ENCODE results near the gene RPTOR.
A peak's percentile ranks its signal among the peaks of the same experiment; 100 is the strongest.
"Not testable (repeated sequence)": the region's sequence is repeated elsewhere in the genome, so short reads cannot be mapped to it uniquely, and the experiment has no call there.

RPTOR gene

GRCh38 chr17:80575057-80575875 lies 30.6 kb downstream of the RPTOR start:
- TF ChIP-seq, protein P1, sequence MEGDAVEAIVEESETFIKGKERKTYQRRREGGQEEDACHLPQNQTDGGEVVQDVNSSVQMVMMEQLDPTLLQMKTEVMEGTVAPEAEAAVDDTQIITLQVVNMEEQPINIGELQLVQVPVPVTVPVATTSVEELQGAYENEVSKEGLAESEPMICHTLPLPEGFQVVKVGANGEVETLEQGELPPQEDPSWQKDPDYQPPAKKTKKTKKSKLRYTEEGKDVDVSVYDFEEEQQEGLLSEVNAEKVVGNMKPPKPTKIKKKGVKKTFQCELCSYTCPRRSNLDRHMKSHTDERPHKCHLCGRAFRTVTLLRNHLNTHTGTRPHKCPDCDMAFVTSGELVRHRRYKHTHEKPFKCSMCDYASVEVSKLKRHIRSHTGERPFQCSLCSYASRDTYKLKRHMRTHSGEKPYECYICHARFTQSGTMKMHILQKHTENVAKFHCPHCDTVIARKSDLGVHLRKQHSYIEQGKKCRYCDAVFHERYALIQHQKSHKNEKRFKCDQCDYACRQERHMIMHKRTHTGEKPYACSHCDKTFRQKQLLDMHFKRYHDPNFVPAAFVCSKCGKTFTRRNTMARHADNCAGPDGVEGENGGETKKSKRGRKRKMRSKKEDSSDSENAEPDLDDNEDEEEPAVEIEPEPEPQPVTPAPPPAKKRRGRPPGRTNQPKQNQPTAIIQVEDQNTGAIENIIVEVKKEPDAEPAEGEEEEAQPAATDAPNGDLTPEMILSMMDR (IDR thresholded peaks at IDR 0.05; ENCODE audit: control insufficient read depth, extremely low read depth, insufficient read depth), result peak; percentile 100
- DNase-seq (ENCODE audit: low read depth), result peak; percentile 65
- no peak overlapping the region for H3K4me3 ChIP-seq (ENCODE audit: low read depth, low read length)

GRCh38 chr17:80577876-80578570 lies 33.4 kb downstream of the RPTOR start:
- DNase-seq (ENCODE audit: low read depth), result no peak
- H3K4me3 ChIP-seq (ENCODE audit: low read depth, low read length), result no peak overlapping the region
- TF ChIP-seq, protein P1 (IDR thresholded peaks at IDR 0.05; ENCODE audit: control insufficient read depth, extremely low read depth, insufficient read depth), result no peak

GRCh38 chr17:80578668-80579388 lies 34.2 kb downstream of the RPTOR start:
- not testable (repeated sequence) for H3K4me3 ChIP-seq (ENCODE audit: low read depth, low read length); DNase-seq (ENCODE audit: low read depth)

DNA sequence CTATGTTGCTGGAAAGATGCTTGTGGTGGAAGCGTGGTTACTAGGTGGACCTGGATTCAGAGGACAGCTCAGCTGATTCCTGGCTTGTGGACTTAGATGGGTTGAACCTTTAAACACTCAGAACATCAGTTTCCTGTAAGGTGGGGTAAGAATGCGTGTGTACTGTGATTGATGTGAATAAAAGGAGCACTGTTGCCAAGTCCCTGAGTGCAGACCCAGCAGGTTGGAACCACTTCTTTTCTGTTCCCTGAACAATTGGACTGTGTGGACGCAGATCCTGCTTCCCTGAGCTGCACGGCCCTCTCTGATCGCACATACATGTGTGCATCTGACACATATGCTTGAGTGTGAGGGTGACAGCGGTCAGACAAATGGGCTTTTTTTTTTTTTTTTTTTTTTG lies 37.5 kb downstream of the RPTOR start:
- no peak overlapping the region for H3K4me3 ChIP-seq (ENCODE audit: low read depth, low read length)
- no peak for DNase-seq (ENCODE audit: low read depth)
- TF ChIP-seq, protein P1 (IDR thresholded peaks at IDR 0.05; ENCODE audit: control insufficient read depth, extremely low read depth, insufficient read depth), result no peak

DNA sequence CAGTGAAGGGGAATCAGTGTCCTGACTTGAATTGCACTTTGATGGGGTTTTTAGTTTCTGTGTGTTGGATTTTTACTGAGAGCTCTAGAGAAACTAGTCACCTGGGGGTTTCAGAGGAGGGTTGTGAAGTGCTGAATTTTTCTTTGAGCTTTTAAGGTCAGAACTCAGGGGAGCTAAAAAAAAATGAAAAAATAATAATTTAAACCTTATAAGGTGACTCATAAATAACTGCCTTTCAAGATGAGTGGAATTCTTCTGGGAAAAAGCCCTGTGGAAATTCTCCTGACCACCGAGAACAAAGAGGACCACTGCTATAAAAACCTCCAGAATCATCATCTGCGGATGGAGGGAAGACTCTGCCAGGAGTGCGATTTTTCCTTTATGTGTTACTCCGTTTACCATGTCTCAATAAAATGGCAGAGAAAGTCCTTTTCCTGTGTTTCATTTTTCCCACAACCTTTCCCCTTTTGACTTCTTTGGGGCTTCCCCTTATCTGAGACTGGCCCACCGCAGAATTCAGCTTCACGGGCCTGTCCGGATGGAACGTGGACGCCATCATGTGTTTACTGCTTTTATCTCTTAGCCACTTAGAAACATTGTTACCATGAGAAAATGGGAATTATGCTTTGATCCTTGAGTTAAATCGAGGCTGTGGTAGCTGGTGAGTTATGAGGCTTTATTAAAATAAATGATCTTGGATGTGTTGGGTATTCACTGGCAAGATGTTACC lies 39.7 kb downstream of the RPTOR start:
- DNase-seq (ENCODE audit: low read depth), result no peak
- no peak overlapping the region for H3K4me3 ChIP-seq (ENCODE audit: low read depth, low read length)

DNA sequence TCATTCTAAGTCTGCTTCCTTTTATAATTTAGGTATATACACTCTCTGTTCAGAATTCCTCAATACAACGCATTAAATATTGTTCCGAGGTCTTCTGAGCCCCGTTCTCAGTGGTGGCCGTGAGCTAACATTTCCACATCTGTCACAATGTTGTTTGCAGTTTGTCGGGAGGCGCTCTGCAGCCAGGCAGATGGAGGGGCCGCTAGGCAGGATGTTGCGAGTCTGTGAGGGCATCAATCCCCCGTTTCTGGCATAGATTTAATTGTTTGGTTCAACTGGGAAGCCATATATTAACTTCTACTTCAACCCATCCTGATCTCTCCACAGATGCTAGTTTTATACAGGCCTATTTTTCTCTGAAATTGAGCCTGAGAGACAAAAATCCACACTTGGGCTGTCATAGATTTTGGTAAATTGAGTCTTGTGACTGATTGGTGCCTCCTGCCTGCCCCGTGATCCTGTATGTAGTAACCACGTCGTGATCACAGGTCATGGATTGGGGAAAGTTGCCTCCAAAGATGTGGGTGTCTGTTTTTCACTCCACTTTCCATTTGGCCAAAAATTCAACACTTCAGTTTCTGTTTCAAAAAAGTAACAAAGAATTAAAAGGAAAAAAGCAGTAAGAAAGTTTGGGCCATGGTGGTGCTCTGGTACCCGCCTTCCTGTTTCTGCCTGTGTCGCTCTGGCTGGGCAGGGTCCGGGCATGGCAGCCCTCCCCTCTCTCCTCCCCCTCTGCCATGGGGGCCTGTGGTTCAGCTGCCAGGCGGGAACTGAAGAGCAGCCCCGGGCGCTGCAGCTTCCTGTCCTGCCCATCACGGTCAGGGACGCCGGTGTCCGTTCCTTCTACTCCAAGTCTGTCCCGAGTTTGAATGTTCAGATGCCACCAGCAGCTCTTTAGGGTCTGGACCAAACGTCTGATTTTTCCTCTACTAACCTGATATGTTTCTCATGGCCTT lies 41.5 kb downstream of the RPTOR start:
- no peak for DNase-seq (ENCODE audit: low read depth)
- TF ChIP-seq, protein P1 (IDR thresholded peaks at IDR 0.05; ENCODE audit: control insufficient read depth, extremely low read depth, insufficient read depth), result no peak
- H3K4me3 ChIP-seq (ENCODE audit: low read depth, low read length), result no peak overlapping the region

More for the DNA sequence above, 39.7 kb downstream of the RPTOR start:
- TF ChIP-seq, protein P1 (IDR thresholded peaks at IDR 0.05; ENCODE audit: control insufficient read depth, extremely low read depth, insufficient read depth), result no peak

Data from LNCaP clone FGC (cell line).